Neural progenitor cell (in vitro differentiated cells): ENCODE data around the gene C22orf23. TPM values are rescaled to one million over a fixed set of nuclear protein-coding genes. Genes with fewer than 3 reads are reported as not detected.
"Not testable (repeated sequence)": the region's sequence is repeated elsewhere in the genome, so short reads cannot be mapped to it uniquely, and the experiment has no call there.

Source experiments
- DNase-seq: peaks from one replicate; pipeline ENCODE4 v3.0.0-alpha.2; 2016; ENCODE audit warnings: low spot score
- H2AFZ ChIP-seq: fragments of 200-600 bp; sonication (generic); replicated peaks from 2 replicates; pipeline ENCODE4 v1.6.1; 2016; ENCODE audit warnings: antibody characterized with exemption
- H3F3A ChIP-seq: fragments of 200-600 bp; sonication (generic); 2 replicates; pipeline ENCODE4 v1.6.1; 2016; ENCODE audit warnings: antibody characterized with exemption, low read depth
- H3K27ac ChIP-seq: fragments of 200-600 bp; sonication (generic); 2 replicates; pipeline ENCODE4 v1.5.1; 2016; ENCODE audit warnings: mild to moderate bottlenecking
- H3K27me3 ChIP-seq: fragments of 200-600 bp; sonication (generic); 2 replicates; pipeline ENCODE4 v1.6.1; 2016; ENCODE audit warnings: mild to moderate bottlenecking, moderate library complexity
- H3K36me3 ChIP-seq: fragments of 200-600 bp; sonication (generic); 2 replicates; pipeline ENCODE4 v1.5.1; 2016
- H3K4me1 ChIP-seq: fragments of 200-600 bp; sonication (generic); 2 replicates; pipeline ENCODE4 v1.6.1; 2016; ENCODE audit warnings: mixed run types
- H3K4me2 ChIP-seq: fragments of 200-600 bp; sonication (generic); 2 replicates; pipeline ENCODE4 v1.6.1; 2016
- H3K4me3 ChIP-seq: fragments of 200-600 bp; sonication (generic); 2 replicates; pipeline ENCODE4 v1.5.1; 2016
- H3K79me2 ChIP-seq: fragments of 200-600 bp; sonication (generic); 2 replicates; pipeline ENCODE4 v1.6.1; 2016; ENCODE audit warnings: low read depth
- H3K9ac ChIP-seq: fragments of 200-600 bp; sonication (generic); 2 replicates; pipeline ENCODE4 v1.6.1; 2016
- H3K9me3 ChIP-seq: fragments of 200-600 bp; sonication (generic); 2 replicates; pipeline ENCODE4 v1.5.1; 2016; ENCODE audit warnings: low read depth
- H4K20me1 ChIP-seq: fragments of 200-600 bp; sonication (generic); 2 replicates; pipeline ENCODE4 v1.6.1; 2016; ENCODE audit warnings: low read depth
- H3K27ac Mint-ChIP-seq: 3 replicates; pipeline ENCODE4 v1.8.0; 2021; ENCODE audit warnings: mixed read lengths
- H3K27me3 Mint-ChIP-seq: 2 replicates; pipeline ENCODE4 v1.8.0; 2022; ENCODE audit warnings: low read depth, mild to moderate bottlenecking, inconsistent platforms, moderate library complexity, mixed read lengths; ENCODE audit not compliant: insufficient read depth
- H3K36me3 Mint-ChIP-seq: 3 replicates; pipeline ENCODE4 v1.8.0; 2021; ENCODE audit warnings: mixed read lengths
- H3K4me1 Mint-ChIP-seq: 3 replicates; pipeline ENCODE4 v1.8.0; 2021; ENCODE audit warnings: mixed read lengths
- H3K4me3 Mint-ChIP-seq: 3 replicates; pipeline ENCODE4 v1.8.0; 2021; ENCODE audit warnings: mild to moderate bottlenecking, moderate library complexity, mixed read lengths
- H3K9me3 Mint-ChIP-seq: 3 replicates; pipeline ENCODE4 v1.8.0; 2020; ENCODE audit warnings: mixed read lengths
- CTCF ChIP-seq: fragments of 200-600 bp; sonication (generic); IDR thresholded peaks from 2 replicates; pipeline ENCODE4 v1.5.1; 2017; ENCODE audit warnings: antibody characterized with exemption, mild to moderate bottlenecking
- EZH2 ChIP-seq: fragments of 200-600 bp; sonication (generic); IDR thresholded peaks from 2 replicates; pipeline ENCODE4 v1.6.1; 2017; ENCODE audit warnings: antibody characterized with exemption, mild to moderate bottlenecking, moderate library complexity
- EZH2phosphoT487 ChIP-seq: fragments of 200-600 bp; sonication (generic); IDR thresholded peaks from 2 replicates; pipeline ENCODE4 v1.6.1; 2017; ENCODE audit warnings: antibody characterized with exemption
- total RNA-seq: library from RNA; depleted of rRNA; stranded (reverse); fragments of >200 nt; gene quantifications from 2 replicates; pipeline ENCODE4 v1.2.3, GENCODE V29; 2015; ENCODE audit warnings: low replicate concordance

The C22orf23 gene
- total RNA-seq, 1 donor from 2014 or later = 0.26 TPM

- not testable (repeated sequence) for H4K20me1 ChIP-seq, H3K27ac ChIP-seq, H3K36me3 Mint-ChIP-seq, H3K36me3 ChIP-seq, H3K9me3 Mint-ChIP-seq, H3K27ac Mint-ChIP-seq, H3K9me3 ChIP-seq, H3K9ac ChIP-seq, DNase-seq, H3K27me3 Mint-ChIP-seq
- peaks cover 15% of the 10 kb centered on the region for H3K27me3 ChIP-seq
- H3K4me3 ChIP-seq = peak overlapping the region; percentile 83
- peak overlapping the region; percentile 86 for H3K4me2 ChIP-seq
- peak overlapping the region; percentile 100 for H3K4me3 Mint-ChIP-seq
- peaks cover 31% of the 10 kb centered on the region for H3K79me2 ChIP-seq
- peaks cover 14% of the 10 kb centered on the region for H3K4me1 ChIP-seq
- H3K4me1 Mint-ChIP-seq = peaks cover 24% of the 10 kb centered on the region
- TF ChIP-seq EZH2 = peak; percentile 32
- H3F3A ChIP-seq = peaks cover 12% of the 10 kb centered on the region
- H2AFZ ChIP-seq = peak overlapping the region; percentile 96
These were observed 772 bp downstream of the C22orf23 start for GRCh38 chr22:37952629-37953028.

- Mint-ChIP-seq H3K36me3 (peaks cover 2% of the 10 kb centered on the region), H3K4me1 (peaks cover 24% of the 10 kb centered on the region), H3K27me3 (no peaks in the 10 kb centered on the region), H3K27ac (peak overlapping the region; percentile 68), H3K9me3 (no peaks in the 10 kb centered on the region), H3K4me3 (peak overlapping the region; percentile 69)
- peaks cover 15% of the 10 kb centered on the region for H3K27me3 ChIP-seq
- H3K79me2 ChIP-seq = peaks cover 28% of the 10 kb centered on the region
- no peaks in the 10 kb centered on the region for H3K9me3 ChIP-seq
- peaks cover 14% of the 10 kb centered on the region for H3K4me1 ChIP-seq
- DNase-seq = peak; percentile 63
- TF ChIP-seq CTCF (peak; percentile 25), EZH2phosphoT487 (no peak), EZH2 (no peak)
- H3K27ac ChIP-seq = no peak overlapping the region
- H3K4me3 ChIP-seq = no peak overlapping the region
- peaks cover 12% of the 10 kb centered on the region for H3F3A ChIP-seq
- H2AFZ ChIP-seq = no peak overlapping the region
- no peaks in the 10 kb centered on the region for H3K36me3 ChIP-seq
- peaks cover 5% of the 10 kb centered on the region for H4K20me1 ChIP-seq
- H3K4me2 ChIP-seq = peak overlapping the region; percentile 22
- H3K9ac ChIP-seq = no peak overlapping the region
These were observed 2.1 kb downstream of the C22orf23 start for GRCh38 chr22:37951305-37951704.

GRCh38 chr22:37947142-37947795 is 6.1 kb downstream of the C22orf23 start:
- H3K79me2 ChIP-seq, DNase-seq, H3K27me3 ChIP-seq, H3K4me1 Mint-ChIP-seq, H3K9ac ChIP-seq, H3K27me3 Mint-ChIP-seq, H3K9me3 ChIP-seq, H3K4me1 ChIP-seq, H3K4me3 ChIP-seq, H4K20me1 ChIP-seq, H3K4me3 Mint-ChIP-seq, H3K27ac ChIP-seq, H3K27ac Mint-ChIP-seq, H3K36me3 ChIP-seq, H3K9me3 Mint-ChIP-seq, H3K36me3 Mint-ChIP-seq, H2AFZ ChIP-seq, H3K4me2 ChIP-seq: not testable (repeated sequence)
- H3F3A ChIP-seq = peaks cover 12% of the 10 kb centered on the region

GRCh38 chr22:37944423-37944822 is 9.0 kb downstream of the C22orf23 start:
- H3K9me3 Mint-ChIP-seq, H3K79me2 ChIP-seq, H3K4me1 Mint-ChIP-seq, H3K27me3 ChIP-seq, H3K27ac Mint-ChIP-seq, DNase-seq, H4K20me1 ChIP-seq, H2AFZ ChIP-seq, H3K4me3 ChIP-seq, H3K36me3 ChIP-seq, H3K4me3 Mint-ChIP-seq, H3K4me1 ChIP-seq, H3K27me3 Mint-ChIP-seq, H3K36me3 Mint-ChIP-seq, H3K27ac ChIP-seq, H3F3A ChIP-seq, H3K9ac ChIP-seq, H3K4me2 ChIP-seq, H3K9me3 ChIP-seq: not testable (repeated sequence)

GRCh38 chr22:37943825-37944198 is 9.6 kb downstream of the C22orf23 start:
- H3K36me3 ChIP-seq = no peaks in the 10 kb centered on the region
- no peak overlapping the region for H3K4me3 ChIP-seq
- Mint-ChIP-seq H3K4me3 (no peak overlapping the region), H3K4me1 (no peaks in the 10 kb centered on the region), H3K27ac (no peak overlapping the region), H3K9me3 (no peaks in the 10 kb centered on the region), H3K36me3 (no peaks in the 10 kb centered on the region), H3K27me3 (peaks cover 9% of the 10 kb centered on the region)
- no peaks in the 10 kb centered on the region for H4K20me1 ChIP-seq
- no peaks in the 10 kb centered on the region for H3K79me2 ChIP-seq
- H3K27me3 ChIP-seq = no peaks in the 10 kb centered on the region
- TF ChIP-seq EZH2 = no peak
- H3K9ac ChIP-seq = no peak overlapping the region
- H3K9me3 ChIP-seq = no peaks in the 10 kb centered on the region
- no peaks in the 10 kb centered on the region for H3K4me1 ChIP-seq
- H3F3A ChIP-seq = no peaks in the 10 kb centered on the region
- H2AFZ ChIP-seq = no peak overlapping the region
- DNase-seq = no peak
- no peak overlapping the region for H3K27ac ChIP-seq
- H3K4me2 ChIP-seq = no peak overlapping the region
